Nephron (organoid): ENCODE results near the gene SKIC2.
"Not testable (repeated sequence)": the region's sequence is repeated elsewhere in the genome, so short reads cannot be mapped to it uniquely, and the experiment has no call there.

Experiments
- H3K27ac Mint-ChIP-seq, 3 experiments: 2 replicates each; pipeline ENCODE4 v1.8.0; 2020; ENCODE audit warnings: mixed read lengths in 3 of 3, mild to moderate bottlenecking in 2 of 3, moderate library complexity in 1 of 3
- H3K27me3 Mint-ChIP-seq: 2 replicates; pipeline ENCODE4 v1.8.0; 2021; ENCODE audit warnings: low read depth, mild to moderate bottlenecking, moderate library complexity, mixed read lengths
- H3K36me3 Mint-ChIP-seq: 2 replicates; pipeline ENCODE4 v1.8.0; 2020; ENCODE audit warnings: low read depth, mixed read lengths
- H3K4me1 Mint-ChIP-seq: 2 replicates; pipeline ENCODE4 v1.8.0; 2020; ENCODE audit warnings: mixed read lengths
- H3K4me3 Mint-ChIP-seq, 3 experiments: 2 replicates each; pipeline ENCODE4 v1.8.0; 2020; ENCODE audit warnings: mild to moderate bottlenecking in 3 of 3, mixed read lengths in 3 of 3, moderate library complexity in 2 of 3
- H3K9me3 Mint-ChIP-seq: 2 replicates; pipeline ENCODE4 v1.8.0; 2020; ENCODE audit warnings: mixed read lengths

The SKIC2 gene

DNA sequence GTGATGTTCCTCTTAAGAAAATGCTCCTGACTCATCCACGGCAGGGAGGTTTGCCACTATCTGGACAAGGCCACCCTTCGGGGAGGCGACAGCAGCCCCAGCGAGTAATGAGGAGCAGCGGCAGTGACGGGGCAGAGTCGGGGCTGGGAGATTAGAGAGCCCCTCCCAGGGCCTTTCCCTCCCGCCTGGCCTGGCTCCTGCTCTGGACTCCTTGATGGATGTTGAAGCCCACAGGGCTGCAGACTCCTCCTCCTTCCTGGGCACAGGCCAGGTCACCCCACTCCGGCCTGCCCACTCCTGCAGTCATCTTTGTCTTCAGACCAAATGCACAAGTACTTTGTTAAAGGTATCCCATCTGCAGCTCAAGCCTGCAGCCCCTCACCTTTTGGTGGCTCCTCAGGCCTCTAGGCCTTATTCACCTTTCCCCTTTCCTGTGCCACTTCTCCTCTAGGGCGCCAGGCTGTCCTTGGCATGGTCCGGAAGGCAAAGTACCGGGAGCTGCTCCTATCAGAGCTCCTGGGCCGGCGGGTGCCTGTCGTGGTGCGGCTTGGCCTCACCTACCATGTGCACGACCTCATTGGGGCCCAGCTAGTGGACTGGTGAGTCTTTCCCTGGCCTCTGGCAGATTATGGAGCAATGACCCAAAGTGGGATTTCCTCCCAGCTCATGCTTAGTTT is 54.1 kb downstream of the SKIC2 start:
- H3K36me3 Mint-ChIP-seq, H3K4me3 Mint-ChIP-seq, H3K4me1 Mint-ChIP-seq, H3K9me3 Mint-ChIP-seq, H3K27me3 Mint-ChIP-seq, H3K27ac Mint-ChIP-seq: not testable (repeated sequence)

DNA sequence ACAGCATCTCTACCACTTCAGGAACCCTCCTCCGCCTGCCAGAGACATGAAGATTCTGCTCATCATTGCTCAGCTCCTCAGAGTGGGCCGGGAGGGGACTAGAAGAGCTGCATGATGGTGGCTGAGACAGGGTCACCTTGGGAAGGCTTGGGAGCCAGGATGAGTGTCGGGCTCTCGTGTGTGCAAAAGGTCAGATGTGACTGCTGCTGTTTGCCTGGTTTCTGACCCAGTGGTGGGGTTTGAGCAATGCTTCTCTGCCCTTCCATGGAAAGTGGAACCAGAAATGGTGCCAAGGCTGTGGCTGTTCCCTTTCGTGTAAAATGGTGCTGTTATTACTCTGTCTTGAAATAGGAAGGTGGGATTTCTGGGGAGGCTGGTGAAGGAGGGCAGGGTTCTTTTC is 54.8 kb downstream of the SKIC2 start:
- H3K9me3 Mint-ChIP-seq, H3K27ac Mint-ChIP-seq, H3K36me3 Mint-ChIP-seq, H3K4me3 Mint-ChIP-seq, H3K4me1 Mint-ChIP-seq, H3K27me3 Mint-ChIP-seq: not testable (repeated sequence)

DNA sequence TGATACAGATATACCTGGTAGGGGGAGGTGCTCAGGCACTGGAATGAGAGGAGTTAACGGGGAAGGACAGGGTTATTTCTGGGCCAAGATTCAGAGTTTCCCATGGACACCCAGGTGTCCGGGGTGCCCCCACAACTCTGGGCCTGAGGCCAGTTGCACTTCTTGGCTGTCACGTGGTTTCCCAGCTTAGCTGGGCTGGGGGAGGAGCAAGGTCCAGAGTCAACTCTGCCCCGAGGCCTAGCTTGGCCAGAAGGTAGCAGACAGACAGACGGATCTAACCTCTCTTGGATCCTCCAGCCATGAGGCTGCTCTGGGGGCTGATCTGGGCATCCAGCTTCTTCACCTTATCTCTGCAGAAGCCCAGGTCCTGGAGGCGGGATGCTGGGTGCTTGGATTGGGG is 55.6 kb downstream of the SKIC2 start, which contains the start of gene C4B:
TSS of gene C4B (plus strand) at position 249 of the 400 bp plus-strand sequence. CDS start at position 300, 51 bp downstream.
- H3K4me1 Mint-ChIP-seq, H3K27ac Mint-ChIP-seq, H3K36me3 Mint-ChIP-seq, H3K9me3 Mint-ChIP-seq, H3K27me3 Mint-ChIP-seq, H3K4me3 Mint-ChIP-seq: not testable (repeated sequence)
